HG03378 (cell line): Measurements from ENCODE around the gene PLXNB1.
"Not testable (repeated sequence)": the region's sequence is repeated elsewhere in the genome, so short reads cannot be mapped to it uniquely, and the experiment has no call there.

Experiments
- ATAC-seq: cut with Tn5 transposase; IDR thresholded peaks from one replicate; pipeline ENCODE4 v1.9.1; 2021; ENCODE audit warnings: mild to moderate bottlenecking, moderate library complexity; ENCODE audit not compliant: unreplicated experiment

Gene PLXNB1

GRCh38 chr3:48405971-48406370, 23.9 kb downstream of the PLXNB1 start:
- no peak for ATAC-seq

- no peak for ATAC-seq
These were observed 24.5 kb downstream of the PLXNB1 start for GRCh38 chr3:48405343-48405881.

- no peak for ATAC-seq
These were observed 25.2 kb downstream of the PLXNB1 start for GRCh38 chr3:48404440-48405342.

GRCh38 chr3:48403533-48404439, 26.1 kb downstream of the PLXNB1 start:
- ATAC-seq = no peak

GRCh38 chr3:48402907-48403306, 27.0 kb downstream of the PLXNB1 start:
- no peak for ATAC-seq

GRCh38 chr3:48402281-48402732, 27.6 kb downstream of the PLXNB1 start:
- ATAC-seq = no peak

- ATAC-seq = not testable (repeated sequence)
These were observed 28.4 kb downstream of the PLXNB1 start for GRCh38 chr3:48401434-48401901.

- ATAC-seq = no peak
These were observed 29.0 kb downstream of the PLXNB1 start for GRCh38 chr3:48400824-48401433.

GRCh38 chr3:48399387-48400172, 30.3 kb downstream of the PLXNB1 start:
- no peak for ATAC-seq

- no peak for ATAC-seq
These were observed 31.0 kb downstream of the PLXNB1 start for GRCh38 chr3:48398701-48399386.

- ATAC-seq = no peak
These were observed 31.9 kb downstream of the PLXNB1 start for GRCh38 chr3:48397767-48398681.

GRCh38 chr3:48395714-48396113, 34.2 kb downstream of the PLXNB1 start:
- no peak for ATAC-seq

- no peak for ATAC-seq
These were observed 35.5 kb downstream of the PLXNB1 start for GRCh38 chr3:48394391-48394790.

- no peak for ATAC-seq
These were observed 40.9 kb downstream of the PLXNB1 start for GRCh38 chr3:48388966-48389365.

GRCh38 chr3:48387634-48388033, 42.3 kb downstream of the PLXNB1 start:
- no peak for ATAC-seq

GRCh38 chr3:48372862-48373435, 56.9 kb downstream of the PLXNB1 start:
- no peak for ATAC-seq

- no peak for ATAC-seq
These were observed 57.5 kb downstream of the PLXNB1 start for GRCh38 chr3:48372377-48372770.
